Measurements from ENCODE around the gene ERCC6L.

GRCh38 chrX:72258174-72258573 is 19.3 kb upstream of the ERCC6L start:
- TF ChIP-seq CTCF (IDR thresholded peaks at IDR 0.05; ENCODE audit: borderline replicate concordance, extremely low read depth, low read length, poor library complexity, severe bottlenecking) (no peak), EZH2 (IDR thresholded peaks at IDR 0.05; ENCODE audit: borderline replicate concordance, low read depth, low read length, severe bottlenecking) (no peak)

All from DND-41 (cell line).